MM.1S (cell line): ENCODE measurements around the gene HCN1.

Experiments
- CTCF ChIP-seq: fragments of 300-600 bp; sonication (generic); IDR thresholded peaks from 2 replicates; pipeline ENCODE4 v1.5.1; 2016; ENCODE audit warnings: antibody characterized with exemption, low read length, mixed read lengths
- EZH2 ChIP-seq: fragments of 300-600 bp; sonication (generic); optimal IDR thresholded peaks from 2 replicates; pipeline ENCODE3; 2017; ENCODE audit warnings: low read depth, mild to moderate bottlenecking, antibody characterized with exemption, low read length, mixed read lengths

GRCh38 chr5:45260292-45260691 is 435.9 kb downstream of the HCN1 start:
- TF ChIP-seq CTCF (no peak), EZH2 (no peak)
